GM23338 (cell line): ENCODE results near the gene MTOR. TPM values are rescaled to one million over a fixed set of nuclear protein-coding genes. Genes with fewer than 3 reads are reported as not detected.

Experiments used
- ATAC-seq: fragments of 200-7000 bp; cut with Tn5 transposase; 3 replicates; pipeline ENCODE4 v1.9.1; 2020
- DNase-seq: peaks from one replicate; pipeline ENCODE4 v3.0.0-alpha.2; 2015; ENCODE audit warnings: low spot score
- H2AFZ ChIP-seq: fragments of 200-600 bp; sonication (generic); 2 replicates; pipeline ENCODE4 v1.8.0; 2016; ENCODE audit warnings: antibody characterized with exemption, mild to moderate bottlenecking, moderate library complexity
- H3F3A ChIP-seq: fragments of 200-600 bp; sonication (generic); replicated peaks from 2 replicates; pipeline ENCODE4 v1.8.0; 2017; ENCODE audit warnings: antibody characterized with exemption, mixed run types, low read depth
- H3K27ac ChIP-seq: fragments of 200-600 bp; sonication (generic); 2 replicates; pipeline ENCODE4 v1.6.1; 2016; ENCODE audit warnings: low read depth
- H3K27me3 ChIP-seq: fragments of 200-600 bp; sonication (generic); 2 replicates; pipeline ENCODE4 v1.8.0; 2016; ENCODE audit warnings: mild to moderate bottlenecking, mixed run types, moderate library complexity; ENCODE audit not compliant: insufficient read depth
- H3K36me3 ChIP-seq: fragments of 200-600 bp; sonication (generic); 2 replicates; pipeline ENCODE4 v1.8.0; 2016; ENCODE audit warnings: mild to moderate bottlenecking; ENCODE audit not compliant: insufficient read depth
- H3K4me1 ChIP-seq: fragments of 200-600 bp; sonication (generic); 2 replicates; pipeline ENCODE4 v1.8.0; 2016; ENCODE audit warnings: mild to moderate bottlenecking, moderate library complexity; ENCODE audit not compliant: insufficient read depth
- H3K4me2 ChIP-seq: fragments of 200-600 bp; sonication (generic); 2 replicates; pipeline ENCODE4 v1.7.1; 2017; ENCODE audit warnings: mixed run types
- H3K4me3 ChIP-seq: fragments of 200-600 bp; sonication (generic); 2 replicates; pipeline ENCODE4 v1.6.1; 2016; ENCODE audit warnings: mixed run types
- H3K79me2 ChIP-seq: fragments of 200-600 bp; sonication (generic); replicated peaks from 2 replicates; pipeline ENCODE4 v1.8.0; 2017; ENCODE audit warnings: mild to moderate bottlenecking; ENCODE audit not compliant: insufficient read depth
- H3K9me2 ChIP-seq: fragments of 200-600 bp; sonication (generic); 2 replicates; pipeline ENCODE4 v1.8.0; 2017; ENCODE audit not compliant: insufficient read depth
- H4K20me1 ChIP-seq: fragments of 200-600 bp; sonication (generic); replicated peaks from 2 replicates; pipeline ENCODE4 v1.8.0; 2017; ENCODE audit warnings: mild to moderate bottlenecking; ENCODE audit not compliant: insufficient read depth
- H3K27ac Mint-ChIP-seq: 2 replicates; pipeline ENCODE4 v1.8.0; 2020; ENCODE audit warnings: inconsistent platforms, mild to moderate bottlenecking, moderate library complexity, mixed read lengths
- H3K27me3 Mint-ChIP-seq: 3 replicates; pipeline ENCODE4 v1.8.0; 2022; ENCODE audit warnings: low read depth, mild to moderate bottlenecking, moderate library complexity, mixed read lengths, inconsistent platforms; ENCODE audit not compliant: insufficient read depth, poor library complexity
- H3K36me3 Mint-ChIP-seq: 3 replicates; pipeline ENCODE4 v1.8.0; 2021; ENCODE audit warnings: low read depth, mild to moderate bottlenecking, inconsistent platforms, moderate library complexity, mixed read lengths
- H3K4me1 Mint-ChIP-seq: 3 replicates; pipeline ENCODE4 v1.8.0; 2020; ENCODE audit warnings: mild to moderate bottlenecking, inconsistent platforms, mixed read lengths
- H3K4me3 Mint-ChIP-seq: 3 replicates; pipeline ENCODE4 v1.8.0; 2021; ENCODE audit warnings: moderate library complexity, mild to moderate bottlenecking, inconsistent platforms, mixed read lengths
- H3K9me3 Mint-ChIP-seq: 3 replicates; pipeline ENCODE4 v1.8.0; 2020; ENCODE audit warnings: moderate library complexity, mild to moderate bottlenecking, inconsistent platforms, mixed read lengths
- CTCF ChIP-seq, 2 experiments: fragments of 200-600 bp in 1 of 2; sonication (generic) in 1 of 2; conservative IDR thresholded peaks; 2 replicates each; pipeline versions ENCODE4 v1.5.1 to v1.6.1; 2016 to 2017; ENCODE audit warnings: antibody characterized with exemption in 2 of 2, low read depth in 2 of 2, mild to moderate bottlenecking in 2 of 2, moderate library complexity in 1 of 2
- ETS1 ChIP-seq: IDR thresholded peaks from 2 replicates; pipeline ENCODE4 v1.6.1; 2016; ENCODE audit warnings: antibody characterized with exemption
- EZH2 ChIP-seq: fragments of 200-600 bp; sonication (generic); IDR thresholded peaks from one replicate; pipeline ENCODE4 v1.8.0; 2017; ENCODE audit warnings: antibody characterized with exemption, mild to moderate bottlenecking, low read depth; ENCODE audit not compliant: unreplicated experiment
- JUNB ChIP-seq: IDR thresholded peaks from one replicate; pipeline ENCODE4 v1.6.1; 2016; ENCODE audit warnings: antibody characterized with exemption; ENCODE audit not compliant: unreplicated experiment
- NANOG ChIP-seq: IDR thresholded peaks from 2 replicates; pipeline ENCODE4 v1.6.1; 2016; ENCODE audit warnings: antibody characterized with exemption, borderline replicate concordance
- POLR2AphosphoS5 ChIP-seq: IDR thresholded peaks from 2 replicates; pipeline ENCODE4 v1.6.1; 2016; ENCODE audit warnings: antibody characterized with exemption, low read depth
- REST ChIP-seq: IDR thresholded peaks from one replicate; pipeline ENCODE4 v1.6.1; 2018; ENCODE audit warnings: antibody characterized with exemption; ENCODE audit not compliant: unreplicated experiment
- STAT1 ChIP-seq: IDR thresholded peaks from one replicate; pipeline ENCODE4 v1.6.1; 2016; ENCODE audit warnings: antibody characterized with exemption; ENCODE audit not compliant: unreplicated experiment
- ZNF114 ChIP-seq: fragments of 250-450 bp; sonication (Bioruptor Pico); IDR thresholded peaks from 2 replicates; pipeline ENCODE4 v1.5.0; 2020; ENCODE audit warnings: mild to moderate bottlenecking, moderate library complexity
- ZNF331 ChIP-seq: fragments of 250-450 bp; sonication (Bioruptor Pico); IDR thresholded peaks from 2 replicates; pipeline ENCODE4 v1.5.0; 2020; ENCODE audit warnings: low read depth, mild to moderate bottlenecking, moderate library complexity
- ZNF462 ChIP-seq: fragments of 250-450 bp; sonication (Bioruptor Pico); IDR thresholded peaks from 2 replicates; pipeline ENCODE4 v1.5.0; 2020; ENCODE audit warnings: mild to moderate bottlenecking, moderate library complexity
- polyA plus RNA-seq: library from polyadenylated mRNA; unstranded; fragments of >200 nt; fragmentation: Nextera tagmentation; extraction: Ambion mirVana; gene quantifications from 2 replicates; pipeline ENCODE4 v1.2.1, GENCODE V29; 2016
- total RNA-seq: library from RNA; depleted of rRNA; stranded (reverse); fragments of >200 nt; shearing (Covaris generic); gene quantifications from 2 replicates; pipeline ENCODE4 v1.2.3, GENCODE V29; 2014

The MTOR gene
- total and polyA plus RNA-seq, 2 experiments from 2014 or later, result 22.8 to 98.0 TPM

- Histone ChIP-seq H4K20me1 (no peaks in the 10 kb centered on the region; the same call in 1 of the 2 replicates), H3K27ac (no peak overlapping the region), H3K4me1 (no peaks in the 10 kb centered on the region), H3K36me3 (peaks cover 71% of the 10 kb centered on the region), H3K4me2 (no peak overlapping the region), H3K79me2 (no peaks in the 10 kb centered on the region), H3K4me3 (no peak overlapping the region), H3K9me2 (no peaks in the 10 kb centered on the region), H3K27me3 (no peaks in the 10 kb centered on the region), H2AFZ (no peak overlapping the region), H3F3A (no peaks in the 10 kb centered on the region; the same call in 1 of the 2 replicates)
- DNase-seq (no peak), ATAC-seq (no peak)
- Mint-ChIP-seq H3K36me3 (peaks cover 75% of the 10 kb centered on the region), H3K27me3 (peaks cover 5% of the 10 kb centered on the region), H3K4me1 (no peaks in the 10 kb centered on the region), H3K4me3 (no peak overlapping the region), H3K27ac (no peak overlapping the region), H3K9me3 (no peaks in the 10 kb centered on the region)
- TF ChIP-seq ZNF114 (CRISPR knock-in tag), result no peak
- TF ChIP-seq EZH2, result no peak
- no peak for TF ChIP-seq ZNF462
- TF ChIP-seq REST, result no peak
- no peak for TF ChIP-seq ETS1
- TF ChIP-seq CTCF (conservative IDR thresholded peaks at IDR 0.05; ENCODE audit: low read depth in 2 of 2), result no peak
- no peak for TF ChIP-seq JUNB
- TF ChIP-seq NANOG, result no peak
- no peak for TF ChIP-seq POLR2AphosphoS5
- TF ChIP-seq STAT1, result no peak
- no peak for TF ChIP-seq ZNF331 (CRISPR knock-in tag)
Observed at GRCh38 chr1:11229203-11229602, 33.1 kb downstream of the MTOR start.
